Measurements from ENCODE around the gene CHN1.

CHN1 gene

DNA sequence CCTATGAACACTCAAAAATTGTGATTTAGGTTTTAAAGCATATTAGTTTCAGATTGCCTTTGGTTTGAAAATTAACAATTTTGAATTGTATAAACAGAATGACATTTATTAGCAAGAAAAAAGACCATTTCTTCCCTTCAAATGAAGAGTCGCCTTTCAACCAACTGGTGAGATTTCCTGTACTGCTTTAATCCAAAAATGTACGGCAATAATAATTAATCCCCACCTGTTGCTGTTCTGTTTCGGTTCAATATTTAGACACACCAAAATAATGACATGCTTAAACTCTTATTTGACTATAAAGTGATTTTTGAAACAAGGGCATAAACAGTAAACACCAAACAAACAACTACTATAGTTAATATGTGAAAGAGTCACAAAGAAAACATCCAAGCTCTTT, 39.6 kb downstream of the CHN1 start:
- no peak overlapping the region for H3K27ac ChIP-seq
- TF ChIP-seq, protein P1, sequence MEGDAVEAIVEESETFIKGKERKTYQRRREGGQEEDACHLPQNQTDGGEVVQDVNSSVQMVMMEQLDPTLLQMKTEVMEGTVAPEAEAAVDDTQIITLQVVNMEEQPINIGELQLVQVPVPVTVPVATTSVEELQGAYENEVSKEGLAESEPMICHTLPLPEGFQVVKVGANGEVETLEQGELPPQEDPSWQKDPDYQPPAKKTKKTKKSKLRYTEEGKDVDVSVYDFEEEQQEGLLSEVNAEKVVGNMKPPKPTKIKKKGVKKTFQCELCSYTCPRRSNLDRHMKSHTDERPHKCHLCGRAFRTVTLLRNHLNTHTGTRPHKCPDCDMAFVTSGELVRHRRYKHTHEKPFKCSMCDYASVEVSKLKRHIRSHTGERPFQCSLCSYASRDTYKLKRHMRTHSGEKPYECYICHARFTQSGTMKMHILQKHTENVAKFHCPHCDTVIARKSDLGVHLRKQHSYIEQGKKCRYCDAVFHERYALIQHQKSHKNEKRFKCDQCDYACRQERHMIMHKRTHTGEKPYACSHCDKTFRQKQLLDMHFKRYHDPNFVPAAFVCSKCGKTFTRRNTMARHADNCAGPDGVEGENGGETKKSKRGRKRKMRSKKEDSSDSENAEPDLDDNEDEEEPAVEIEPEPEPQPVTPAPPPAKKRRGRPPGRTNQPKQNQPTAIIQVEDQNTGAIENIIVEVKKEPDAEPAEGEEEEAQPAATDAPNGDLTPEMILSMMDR (conservative IDR thresholded peaks at IDR 0.05): no peak

DNA sequence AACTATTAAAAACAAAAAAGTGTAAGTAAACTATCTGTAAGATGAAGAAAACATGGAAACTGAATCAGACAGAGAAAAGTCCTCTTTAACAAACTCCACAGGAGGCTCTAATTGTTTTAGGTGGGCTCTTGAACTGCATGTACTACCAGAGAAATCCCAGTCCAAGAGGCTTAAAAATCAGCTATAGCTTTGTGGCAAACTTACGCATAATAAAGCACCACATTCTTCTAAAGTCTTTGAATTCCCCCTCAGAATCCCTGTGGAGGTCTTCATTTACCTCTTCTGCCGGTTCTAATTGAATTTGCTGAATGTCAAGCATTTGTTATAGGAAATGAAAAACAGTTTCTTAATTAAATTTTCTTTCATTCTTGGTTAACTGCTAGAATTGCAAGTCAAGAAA, 40.8 kb downstream of the CHN1 start:
- H3K27ac ChIP-seq: no peak overlapping the region
- TF ChIP-seq, protein P1 (conservative IDR thresholded peaks at IDR 0.05): no peak

DNA sequence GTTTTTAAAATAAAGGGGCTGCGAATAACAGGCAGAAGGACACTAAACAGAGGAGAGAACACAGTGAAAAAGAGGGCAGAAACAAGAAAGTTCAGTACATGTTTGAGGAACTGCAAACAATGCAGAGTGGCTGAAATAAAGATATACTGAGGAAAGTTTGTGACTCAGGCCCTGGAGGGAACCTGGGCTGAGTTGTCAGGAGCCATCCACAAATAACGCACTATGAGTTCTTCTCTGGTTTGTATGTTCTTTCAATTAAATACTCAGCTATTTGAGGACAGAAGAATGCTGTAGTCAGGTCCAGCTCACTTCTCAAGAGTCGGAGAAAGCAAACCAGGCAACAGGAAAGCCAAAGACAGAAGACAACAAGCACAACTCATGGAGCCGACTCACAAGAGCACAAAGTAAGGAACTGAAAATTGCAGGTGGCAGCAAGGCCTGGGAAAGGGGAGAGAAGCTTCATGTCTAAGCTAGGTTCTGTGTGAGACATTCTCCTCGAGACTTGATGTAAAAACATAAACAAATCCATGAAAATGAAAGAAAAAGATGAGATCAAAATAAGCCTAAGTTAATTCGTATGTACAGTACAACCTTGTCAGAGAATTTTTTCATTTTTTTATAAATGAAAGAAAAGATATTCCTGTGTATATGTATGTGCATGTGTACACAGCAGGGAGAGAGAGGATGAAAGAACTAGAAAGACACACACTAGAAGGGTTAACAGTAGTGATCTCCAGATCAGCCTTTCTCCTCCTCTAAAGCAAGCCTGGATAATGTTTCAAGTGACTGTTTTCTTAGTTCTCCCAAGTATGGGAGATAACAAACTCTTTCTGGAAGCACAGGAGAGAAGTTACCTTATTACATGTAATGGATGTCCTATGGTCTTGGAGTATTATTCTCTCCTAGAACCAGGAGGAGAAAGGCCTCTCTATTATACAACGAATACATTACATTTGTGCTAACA, 41.5 kb downstream of the CHN1 start:
- TF ChIP-seq, protein P1 (conservative IDR thresholded peaks at IDR 0.05): no peak
- no peak overlapping the region for H3K27ac ChIP-seq

DNA sequence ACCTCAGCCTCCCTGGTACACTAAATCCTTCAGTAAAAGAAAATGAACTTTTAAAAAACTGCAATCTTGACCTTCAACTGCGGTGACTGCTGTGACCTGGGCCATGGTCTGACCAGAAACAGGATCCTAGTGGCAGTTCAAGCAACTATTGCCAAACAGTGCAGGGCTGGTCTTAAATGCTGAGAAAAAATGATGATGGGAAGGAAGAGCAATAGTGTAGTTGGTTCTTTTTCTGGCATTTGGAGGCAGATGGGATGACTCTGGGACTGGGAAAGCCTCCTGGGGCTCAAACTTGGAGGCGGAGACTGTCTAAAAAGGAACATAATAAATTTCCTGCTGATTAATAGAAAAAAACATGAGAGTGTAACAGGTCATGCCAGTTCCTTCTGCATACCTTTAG, 45.4 kb downstream of the CHN1 start:
- TF ChIP-seq, protein P1 (conservative IDR thresholded peaks at IDR 0.05): no peak
- H3K27ac ChIP-seq: no peak overlapping the region; the same call in 1 of the 2 replicates

DNA sequence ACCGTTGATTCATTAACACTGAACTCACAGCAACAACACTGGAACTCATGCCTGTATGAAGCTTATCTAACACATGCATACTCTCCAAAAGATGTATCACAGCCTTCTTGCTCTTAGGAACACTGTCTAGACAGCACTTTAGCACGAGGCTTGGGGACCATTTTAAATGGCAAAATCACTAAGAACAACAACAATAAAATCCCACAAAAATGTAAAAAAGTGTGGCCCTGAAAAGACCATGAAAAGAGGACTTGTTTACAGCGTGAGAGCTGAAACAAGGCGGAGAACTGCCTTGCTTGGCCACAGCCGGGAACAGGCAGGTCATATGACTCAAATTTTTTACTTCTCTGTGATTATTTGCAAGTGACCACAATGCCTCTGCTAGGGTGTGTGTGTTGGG, 48.1 kb downstream of the CHN1 start:
- no peak overlapping the region for H3K27ac ChIP-seq
- TF ChIP-seq, protein P1 (conservative IDR thresholded peaks at IDR 0.05): no peak

DNA sequence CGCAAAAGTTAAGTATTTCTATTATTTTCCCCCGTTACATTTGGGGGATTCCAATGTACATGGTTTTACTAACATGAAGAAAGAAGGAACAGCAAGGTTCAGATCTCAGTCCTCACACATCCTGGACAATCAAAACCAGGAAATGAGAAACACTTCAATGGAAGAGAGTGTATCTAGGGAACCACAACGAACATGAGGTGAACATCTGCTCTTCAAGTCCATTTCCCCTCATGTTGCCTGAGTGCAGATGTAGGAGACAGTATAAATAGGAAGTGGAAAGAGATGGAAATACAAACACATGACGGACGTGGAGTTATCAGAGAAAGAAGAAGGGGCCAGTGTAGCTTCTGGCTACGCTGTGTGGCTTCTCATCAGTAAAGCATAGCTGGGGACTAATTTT, 52.6 kb downstream of the CHN1 start:
- no peak overlapping the region for H3K27ac ChIP-seq
- TF ChIP-seq, protein P1 (conservative IDR thresholded peaks at IDR 0.05): no peak

DNA sequence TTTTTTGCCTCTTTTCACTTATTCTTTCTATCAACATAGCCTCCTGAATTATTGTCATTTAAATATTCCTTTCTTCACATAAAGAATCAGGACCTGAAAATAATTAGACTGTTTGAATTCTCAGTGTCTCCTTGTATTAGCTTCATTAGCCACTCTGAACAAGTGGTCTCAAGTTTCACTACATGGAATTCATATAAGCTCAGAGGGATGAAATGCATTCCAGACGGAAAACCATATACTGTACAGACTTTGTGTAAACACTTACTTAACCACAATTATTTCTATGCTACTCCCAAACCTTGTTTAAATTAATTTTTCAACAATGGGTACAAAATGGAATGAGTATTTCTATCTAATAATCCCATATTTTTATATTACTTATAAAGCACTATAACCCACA, 53.4 kb downstream of the CHN1 start:
- TF ChIP-seq, protein P1 (conservative IDR thresholded peaks at IDR 0.05): no peak
- no peak overlapping the region for H3K27ac ChIP-seq

Data from VCaP (cell line).